ENCODE measurements around the gene THSD4. TPM values are rescaled to one million over a fixed set of nuclear protein-coding genes. Genes with fewer than 3 reads are reported as not detected.

Gene THSD4
- total and polyA plus RNA-seq, 2 of the 8 experiments (the other 6 are each of a cell fraction or from before 2014, with no cell fraction given): 2.5 to 6.2 TPM

- TF ChIP-seq CHD7 (IDR thresholded peaks at IDR 0.05; ENCODE audit: insufficient replicate concordance, low read length): no peak
- TF ChIP-seq JUN (IDR thresholded peaks at IDR 0.05; ENCODE audit: low read depth, low read length): no peak
- TF ChIP-seq SP2 (IDR thresholded peaks at IDR 0.05; ENCODE audit: low read length): no peak
- TF ChIP-seq GABPA (IDR thresholded peaks at IDR 0.05; ENCODE audit: borderline replicate concordance, insufficient read depth, low read length): no peak
- no peak for TF ChIP-seq KDM5A (IDR thresholded peaks at IDR 0.05; ENCODE audit: low read length)
- TF ChIP-seq CHD2 (IDR thresholded peaks at IDR 0.05; ENCODE audit: low read length): no peak
- TF ChIP-seq BRCA1 (IDR thresholded peaks at IDR 0.05; ENCODE audit: low read depth, low read length): no peak
Observed at GRCh38 chr15:71577071-71577470, 461.8 kb downstream of the THSD4 start (continued).

Measured in H1 (cell line).